IPS-NIHi7 (cell line): ENCODE results near the gene GPBAR1.

ENCODE experiments used
- DNase-seq: peaks from one replicate; pipeline ENCODE4 v3.0.0; 2012; ENCODE audit warnings: mixed read lengths; ENCODE audit errors: extremely low spot score

The GPBAR1 gene

DNA sequence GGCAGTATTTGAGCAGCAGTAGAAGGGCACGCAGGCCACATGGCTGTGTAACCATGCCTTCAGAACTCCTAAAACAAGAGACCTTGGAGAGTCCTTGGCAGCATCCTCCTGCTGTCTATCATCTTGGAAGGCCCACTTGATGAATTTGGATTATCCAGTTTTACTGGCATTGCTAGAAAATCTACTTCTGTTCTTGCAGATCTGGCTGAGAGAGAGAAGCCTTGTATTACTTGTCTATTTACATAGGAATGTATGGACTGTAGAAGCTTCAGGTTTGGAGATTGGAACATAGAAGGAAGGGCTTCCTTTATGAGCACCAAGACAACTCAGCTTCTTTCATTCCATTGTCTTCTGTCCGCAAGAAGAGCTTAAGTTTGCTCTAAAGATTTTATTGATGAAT is 16.1 kb upstream of the GPBAR1 start:
- DNase-seq = no peak

GRCh38 chr2:218245214-218245613 is 15.6 kb upstream of the GPBAR1 start:
- no peak for DNase-seq

DNA sequence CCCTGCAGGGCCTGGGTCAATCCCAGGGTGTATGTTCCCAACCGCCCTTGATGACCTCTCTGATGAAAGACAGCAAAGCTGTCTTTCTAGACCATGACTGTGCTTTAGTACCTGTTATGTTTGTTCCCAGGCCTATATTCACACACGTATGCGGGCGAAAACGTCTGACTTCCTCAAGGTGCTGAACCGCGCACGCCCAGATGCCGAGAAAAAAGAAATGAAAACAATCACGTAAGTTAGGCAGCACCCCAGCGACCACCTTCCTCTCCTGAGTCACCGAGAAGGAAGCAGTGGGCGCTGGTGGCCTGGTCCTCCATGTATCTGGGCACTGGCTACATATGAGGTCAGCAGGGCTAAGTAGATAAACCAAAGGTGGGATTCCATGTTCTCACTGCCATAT is 11.1 kb upstream of the GPBAR1 start:
- no peak for DNase-seq

GRCh38 chr2:218252509-218253231 is 8.1 kb upstream of the GPBAR1 start:
- DNase-seq = no peak

DNA sequence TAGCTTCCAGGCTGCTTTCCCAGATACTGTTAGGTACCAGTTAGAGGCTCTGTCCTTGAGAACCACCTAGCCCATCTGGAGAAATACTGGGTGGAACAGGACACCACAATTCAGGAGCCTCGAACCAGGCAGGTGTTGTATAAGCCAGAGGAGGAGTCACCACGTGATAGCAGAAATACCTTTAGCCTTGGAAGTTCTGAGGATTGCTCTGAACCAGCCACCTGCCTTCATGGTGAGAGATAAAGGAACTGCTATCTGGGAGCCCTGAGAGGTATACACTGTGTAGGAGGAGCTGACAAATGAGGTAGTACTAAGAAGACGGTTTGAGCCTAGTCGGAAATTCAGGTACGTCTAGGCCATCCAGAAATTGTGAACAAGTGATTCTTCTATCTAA is 7.6 kb upstream of the GPBAR1 start:
- no peak for DNase-seq

GRCh38 chr2:218255446-218255845 is 5.4 kb upstream of the GPBAR1 start:
- DNase-seq = no peak

- no peak for DNase-seq
These were observed 4.0 kb upstream of the GPBAR1 start for GRCh38 chr2:218256612-218257350.

GRCh38 chr2:218257390-218257981 is 3.3 kb upstream of the GPBAR1 start:
- DNase-seq = peak; percentile 82

- DNase-seq = no peak
These were observed 1.5 kb upstream of the GPBAR1 start for GRCh38 chr2:218259099-218259961.

- no peak for DNase-seq
These were observed 649 bp upstream of the GPBAR1 start for GRCh38 chr2:218260166-218260565.

DNA sequence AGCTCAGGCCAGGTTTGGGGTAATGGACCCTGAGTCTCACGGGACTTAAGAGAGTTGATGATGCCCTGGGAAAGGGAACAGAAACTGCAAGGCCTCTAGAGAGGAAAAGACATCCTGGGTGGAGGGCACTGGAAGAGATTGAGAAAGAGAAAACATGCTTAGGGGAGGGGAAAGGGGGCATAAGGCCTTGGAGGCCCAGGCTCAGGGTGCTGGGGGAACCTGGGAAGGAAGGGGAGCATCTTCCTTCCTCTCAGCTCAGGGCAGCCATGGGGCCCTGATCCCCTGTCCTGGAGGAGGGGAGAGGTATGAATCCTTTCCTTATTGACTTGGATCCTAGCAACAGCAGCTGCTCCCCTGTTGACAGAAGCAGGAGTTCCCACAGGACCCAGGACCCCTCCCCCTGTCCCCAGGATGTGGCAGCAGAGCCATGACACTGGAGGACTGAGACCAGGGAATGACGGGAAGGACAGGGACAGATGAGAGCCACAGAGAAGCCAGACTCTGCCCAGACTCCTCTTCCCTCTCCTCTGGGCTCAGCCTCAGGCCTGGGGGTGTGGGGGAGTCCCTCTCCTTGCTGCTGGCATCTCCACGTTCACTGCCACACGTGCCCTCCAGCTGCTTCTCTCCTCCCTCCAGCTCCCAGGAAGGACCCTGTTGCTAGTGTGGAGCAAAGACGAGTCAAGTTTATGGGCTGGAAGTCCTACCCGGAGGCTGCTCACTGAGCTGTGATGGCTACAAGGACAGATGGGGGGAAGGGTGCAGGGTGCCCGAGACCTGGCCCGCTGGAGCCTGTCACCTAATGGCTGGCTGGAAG is 815 bp downstream of the GPBAR1 start:
- DNase-seq = no peak

GRCh38 chr2:218262237-218262600 is 1.4 kb downstream of the GPBAR1 start:
- DNase-seq = no peak

- no peak for DNase-seq
These were observed 2.1 kb downstream of the GPBAR1 start for GRCh38 chr2:218262631-218263586.

DNA sequence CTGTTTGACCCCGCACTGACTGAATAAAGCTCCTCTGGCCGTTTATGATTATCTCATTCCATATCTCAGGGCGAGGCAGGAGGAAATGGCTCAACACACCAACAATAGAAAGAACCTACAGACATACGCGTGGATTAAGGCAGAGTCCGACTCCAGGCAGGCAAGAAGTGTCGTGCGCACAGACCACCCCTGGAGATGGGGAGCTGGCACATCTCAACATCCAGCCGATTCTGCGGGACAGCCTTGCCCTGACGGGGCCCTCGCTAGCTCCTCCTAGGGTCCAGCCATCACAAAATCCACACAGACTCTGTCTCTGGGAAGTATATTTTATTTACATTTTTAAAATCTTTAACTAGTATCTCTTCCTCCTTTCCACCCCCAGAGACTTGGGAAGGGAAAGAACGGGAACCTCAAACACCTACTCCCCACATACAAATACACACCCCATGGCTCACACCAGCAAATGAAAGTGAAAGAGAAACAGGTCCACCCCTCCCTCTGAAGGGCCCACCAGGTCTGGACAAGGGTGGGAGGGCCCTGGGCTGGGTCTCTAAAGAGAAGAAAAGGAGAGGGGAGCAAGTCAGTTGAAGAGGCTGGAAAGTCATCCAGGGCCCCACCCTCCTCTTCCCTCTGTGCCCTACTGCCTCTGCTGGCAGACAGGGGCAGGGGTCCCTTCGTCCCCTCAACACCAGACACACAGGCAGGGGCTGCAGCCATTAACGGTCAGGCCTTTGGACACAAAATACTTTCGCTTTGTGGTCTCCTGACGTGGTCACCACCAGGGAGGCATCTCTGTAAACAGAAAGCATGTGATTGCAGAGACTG is 3.2 kb downstream of the GPBAR1 start:
- no peak for DNase-seq

DNA sequence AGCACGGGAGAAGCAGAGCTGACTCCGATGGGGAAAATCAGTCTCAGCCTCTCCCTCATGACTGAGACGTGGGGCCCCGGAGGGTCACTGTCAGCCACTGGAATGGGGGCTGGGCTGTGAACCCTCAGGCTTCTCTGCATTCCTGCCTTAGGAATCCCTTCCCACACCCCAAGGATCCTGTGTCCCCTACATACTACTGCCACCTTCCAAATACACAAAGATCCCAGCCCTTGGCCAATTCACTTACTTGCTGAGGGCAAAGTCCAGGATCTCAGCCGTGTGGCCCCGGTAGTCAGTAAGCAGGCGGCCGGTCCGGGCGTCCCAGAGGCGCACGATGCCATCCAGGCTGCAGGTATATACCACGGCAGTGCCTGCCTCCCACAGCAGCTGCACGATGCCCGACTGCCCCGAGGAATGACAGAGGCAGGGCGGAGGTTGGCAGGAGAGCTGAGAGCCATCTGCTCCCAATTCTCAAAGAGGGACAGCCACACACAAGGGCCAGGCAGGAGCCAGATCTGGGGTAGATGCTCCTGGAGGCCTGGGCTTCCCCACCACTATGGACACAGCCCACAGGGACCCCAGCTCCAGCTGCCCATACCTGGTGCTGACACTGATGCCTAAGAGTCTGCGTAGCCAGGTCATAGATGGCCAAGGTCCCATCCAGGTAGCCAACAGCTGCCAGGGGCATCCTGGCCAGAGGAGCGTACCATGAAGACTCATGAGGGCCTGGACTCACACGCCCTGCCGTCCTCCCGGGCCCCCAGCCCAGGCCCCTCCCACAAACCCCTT is 4.2 kb downstream of the GPBAR1 start:
- DNase-seq = no peak

DNA sequence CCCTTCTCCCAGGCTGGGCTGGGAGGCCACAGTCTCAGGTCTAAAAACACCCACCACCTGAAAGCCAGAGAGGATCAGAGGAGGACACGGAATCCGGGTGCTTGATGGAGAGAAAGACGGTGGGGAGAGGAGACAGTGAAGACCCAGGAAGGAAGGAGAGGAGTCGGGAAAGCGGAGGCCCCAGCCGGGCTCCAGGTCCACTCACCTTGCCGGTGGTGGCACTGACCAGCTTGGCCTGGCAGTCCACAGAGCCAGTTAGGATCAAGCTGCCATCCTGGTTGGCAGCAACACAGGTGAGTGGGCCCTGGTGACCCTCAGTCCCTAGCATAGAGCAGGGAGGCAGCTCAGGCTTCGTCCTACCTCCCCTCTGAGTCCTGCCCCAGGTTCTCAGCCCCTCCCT is 4.8 kb downstream of the GPBAR1 start:
- no peak for DNase-seq

DNA sequence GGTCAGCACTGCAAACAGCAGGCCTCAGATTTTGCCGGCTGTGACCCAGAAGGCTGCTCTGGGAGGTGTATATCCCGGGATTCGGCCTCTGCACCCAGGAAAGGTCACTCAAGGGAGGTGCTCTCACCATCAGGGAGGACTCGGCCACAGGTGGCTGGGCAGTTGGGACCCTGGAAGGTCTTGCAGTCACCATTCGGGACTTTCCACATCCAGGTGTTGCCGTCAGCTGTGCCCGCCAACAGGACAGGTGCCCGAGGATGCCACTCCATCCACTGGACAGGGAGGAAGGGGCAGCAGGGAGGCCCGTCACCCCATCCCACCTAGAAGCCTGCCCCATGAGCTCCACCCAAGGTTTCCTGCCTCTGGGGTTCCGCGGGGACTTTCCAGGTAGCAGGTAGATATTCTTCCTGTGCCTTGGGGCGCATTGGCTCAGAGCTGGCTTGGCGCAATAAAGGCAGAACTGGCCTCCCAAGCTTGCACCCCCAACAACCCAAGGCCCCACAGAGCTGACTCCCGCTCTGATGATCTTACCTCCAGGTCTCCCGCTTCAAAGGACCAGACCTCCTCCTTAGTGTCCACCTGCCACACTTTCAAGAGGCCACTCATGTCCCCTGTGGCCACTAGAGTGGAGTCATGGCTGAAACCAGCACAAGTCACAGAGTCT is 5.6 kb downstream of the GPBAR1 start:
- no peak for DNase-seq

DNA sequence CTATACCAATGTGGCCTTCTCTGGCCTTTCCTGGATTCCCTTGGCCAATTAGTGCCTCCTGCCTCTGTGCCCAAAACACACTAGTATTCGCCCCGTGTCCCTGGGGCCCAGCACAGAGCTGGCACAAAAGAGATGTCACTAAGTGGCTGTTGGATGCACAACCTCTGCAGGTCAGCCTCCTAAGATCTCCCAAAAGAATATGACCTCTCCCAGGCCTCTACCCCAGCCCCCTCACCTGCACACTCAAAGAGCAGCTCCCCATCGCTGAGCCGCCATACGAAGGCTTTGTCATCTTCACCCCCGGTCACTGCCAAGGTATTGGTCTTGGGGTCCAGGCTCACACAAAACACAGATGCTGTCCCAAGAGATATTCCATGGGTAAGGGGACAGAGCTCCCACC is 6.4 kb downstream of the GPBAR1 start:
- no peak for DNase-seq
